Parathyroid adenoma (tissue), 2 donors: ENCODE data around the gene CEMIP.

Experiments used
- H2AFZ ChIP-seq: fragments of 300-600 bp; sonication (generic); one replicate; pipeline ENCODE4 v1.7.0; 2017; ENCODE audit warnings: antibody characterized with exemption, mild to moderate bottlenecking
- H3K27ac ChIP-seq: fragments of 300-600 bp; sonication (generic); one replicate; pipeline ENCODE4 v1.7.0; 2017
- H3K27me3 ChIP-seq: fragments of 300-600 bp; sonication (generic); one replicate; pipeline ENCODE4 v1.7.0; 2017; ENCODE audit warnings: low read length; ENCODE audit not compliant: control insufficient read depth, insufficient read depth
- H3K36me3 ChIP-seq: fragments of 300-600 bp; sonication (generic); one replicate; pipeline ENCODE4 v1.7.0; 2017; ENCODE audit warnings: low read length; ENCODE audit not compliant: control insufficient read depth, insufficient read depth
- H3K4me1 ChIP-seq: fragments of 300-600 bp; sonication (generic); one replicate; pipeline ENCODE4 v1.7.0; 2017; ENCODE audit warnings: control low read depth
- H3K4me2 ChIP-seq: fragments of 300-600 bp; sonication (generic); one replicate; pipeline ENCODE4 v1.7.0; 2017; ENCODE audit warnings: low read length
- H3K4me3 ChIP-seq: fragments of 300-600 bp; sonication (generic); one replicate; pipeline ENCODE4 v1.7.0; 2017; ENCODE audit warnings: low read depth, low read length
- H3K79me2 ChIP-seq: fragments of 300-600 bp; sonication (generic); one replicate; pipeline ENCODE4 v1.7.0; 2017; ENCODE audit warnings: control low read depth
- H3K9ac ChIP-seq: fragments of 300-600 bp; sonication (generic); one replicate; pipeline ENCODE4 v1.7.0; 2017; ENCODE audit warnings: mild to moderate bottlenecking
- H3K9me3 ChIP-seq: fragments of 300-600 bp; sonication (generic); one replicate; pipeline ENCODE4 v1.7.0; 2017; ENCODE audit warnings: low read length; ENCODE audit not compliant: control insufficient read depth
- TF ChIP-seq, protein P1 (sequence below): fragments of 300-600 bp; sonication (generic); IDR thresholded peaks from one replicate; pipeline ENCODE4 v1.7.0; 2017; ENCODE audit warnings: antibody characterized with exemption, mild to moderate bottlenecking
- donor health status: primary hyperparathyroidism.

The CEMIP gene

DNA sequence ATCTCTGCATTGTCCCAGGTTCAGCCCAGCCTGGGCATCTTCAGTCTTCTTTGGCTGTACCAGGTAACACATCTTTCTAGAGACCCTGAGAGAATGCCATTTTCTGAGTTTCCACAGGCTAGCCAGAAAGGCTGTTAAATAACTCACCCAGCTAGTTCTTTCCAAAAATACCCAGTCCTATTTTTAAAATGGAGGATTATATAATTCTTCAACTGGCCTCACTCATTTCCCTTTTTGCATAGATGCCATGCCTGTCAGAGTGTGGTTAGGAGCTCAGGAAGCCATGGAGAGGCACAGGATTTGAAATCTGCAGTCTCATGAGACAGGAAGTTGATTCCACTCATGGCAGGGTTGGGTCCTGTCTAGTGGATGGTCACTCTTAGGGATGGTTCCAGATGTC lies 39.8 kb downstream of the CEMIP start:
- TF ChIP-seq, protein P1, sequence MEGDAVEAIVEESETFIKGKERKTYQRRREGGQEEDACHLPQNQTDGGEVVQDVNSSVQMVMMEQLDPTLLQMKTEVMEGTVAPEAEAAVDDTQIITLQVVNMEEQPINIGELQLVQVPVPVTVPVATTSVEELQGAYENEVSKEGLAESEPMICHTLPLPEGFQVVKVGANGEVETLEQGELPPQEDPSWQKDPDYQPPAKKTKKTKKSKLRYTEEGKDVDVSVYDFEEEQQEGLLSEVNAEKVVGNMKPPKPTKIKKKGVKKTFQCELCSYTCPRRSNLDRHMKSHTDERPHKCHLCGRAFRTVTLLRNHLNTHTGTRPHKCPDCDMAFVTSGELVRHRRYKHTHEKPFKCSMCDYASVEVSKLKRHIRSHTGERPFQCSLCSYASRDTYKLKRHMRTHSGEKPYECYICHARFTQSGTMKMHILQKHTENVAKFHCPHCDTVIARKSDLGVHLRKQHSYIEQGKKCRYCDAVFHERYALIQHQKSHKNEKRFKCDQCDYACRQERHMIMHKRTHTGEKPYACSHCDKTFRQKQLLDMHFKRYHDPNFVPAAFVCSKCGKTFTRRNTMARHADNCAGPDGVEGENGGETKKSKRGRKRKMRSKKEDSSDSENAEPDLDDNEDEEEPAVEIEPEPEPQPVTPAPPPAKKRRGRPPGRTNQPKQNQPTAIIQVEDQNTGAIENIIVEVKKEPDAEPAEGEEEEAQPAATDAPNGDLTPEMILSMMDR, result no peak
- no peaks in the 10 kb centered on the region for H3K36me3 ChIP-seq
- no peaks in the 10 kb centered on the region for H3K27me3 ChIP-seq
- H3K79me2 ChIP-seq, result no peaks in the 10 kb centered on the region
- H3K4me1 ChIP-seq, result peaks cover 4% of the 10 kb centered on the region
- no peak overlapping the region for H3K9ac ChIP-seq
- no peak overlapping the region for H3K4me3 ChIP-seq
- H3K4me2 ChIP-seq, result no peak overlapping the region
- no peaks in the 10 kb centered on the region for H3K9me3 ChIP-seq
- no peak overlapping the region for H3K27ac ChIP-seq
- no peak overlapping the region for H2AFZ ChIP-seq

DNA sequence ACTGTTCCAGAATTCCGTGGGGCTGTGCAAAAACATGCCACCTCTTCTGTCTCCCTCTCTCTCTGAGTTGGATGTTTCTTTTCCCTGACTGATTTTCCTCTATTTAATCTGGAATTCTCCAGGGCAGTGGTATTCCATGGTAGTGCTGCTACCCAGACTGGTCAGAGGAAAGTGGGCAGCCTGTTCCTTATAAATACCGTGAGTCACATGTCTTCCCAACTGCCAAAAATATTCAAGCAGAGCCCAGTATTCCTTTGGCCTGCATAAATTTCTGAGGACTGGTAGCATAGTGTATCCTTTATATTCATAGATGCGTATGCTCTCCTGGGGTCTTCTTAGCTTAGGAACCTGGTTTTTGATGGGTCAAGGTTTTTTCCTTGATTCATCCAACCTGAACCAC lies 40.9 kb downstream of the CEMIP start:
- H3K9me3 ChIP-seq, result no peaks in the 10 kb centered on the region
- peaks cover 4% of the 10 kb centered on the region for H3K4me1 ChIP-seq
- H3K36me3 ChIP-seq, result no peaks in the 10 kb centered on the region
- H2AFZ ChIP-seq, result no peak overlapping the region
- no peaks in the 10 kb centered on the region for H3K27me3 ChIP-seq
- TF ChIP-seq, protein P1, result no peak
- no peak overlapping the region for H3K4me3 ChIP-seq
- no peaks in the 10 kb centered on the region for H3K79me2 ChIP-seq
- no peak overlapping the region for H3K4me2 ChIP-seq
- no peak overlapping the region for H3K9ac ChIP-seq
- no peak overlapping the region for H3K27ac ChIP-seq

DNA sequence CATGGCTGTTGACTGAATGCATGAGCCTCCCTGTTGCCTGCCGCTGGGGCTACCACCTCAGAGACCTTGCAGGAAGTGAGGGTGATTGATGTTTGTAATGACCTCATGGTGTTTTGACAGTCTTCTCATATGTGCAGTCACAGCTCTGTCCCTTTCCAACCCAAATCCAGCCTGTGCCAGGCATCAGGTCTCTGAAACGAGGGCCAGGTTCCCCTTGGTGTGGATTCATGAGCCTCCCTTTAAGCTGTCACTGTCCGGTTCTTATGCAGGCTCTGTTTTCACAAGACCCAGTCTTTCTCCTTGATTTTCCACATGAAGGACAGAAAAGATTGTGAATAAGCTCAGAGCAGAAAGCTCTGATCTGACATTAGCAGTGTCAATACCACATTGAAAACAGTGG lies 43.1 kb downstream of the CEMIP start:
- Histone ChIP-seq H2AFZ (no peak overlapping the region), H3K4me1 (peaks cover 5% of the 10 kb centered on the region), H3K27me3 (no peaks in the 10 kb centered on the region), H3K4me3 (no peak overlapping the region), H3K9me3 (no peaks in the 10 kb centered on the region), H3K27ac (no peak overlapping the region), H3K9ac (no peak overlapping the region), H3K4me2 (no peak overlapping the region), H3K36me3 (no peaks in the 10 kb centered on the region), H3K79me2 (no peaks in the 10 kb centered on the region)
- TF ChIP-seq, protein P1, result no peak

DNA sequence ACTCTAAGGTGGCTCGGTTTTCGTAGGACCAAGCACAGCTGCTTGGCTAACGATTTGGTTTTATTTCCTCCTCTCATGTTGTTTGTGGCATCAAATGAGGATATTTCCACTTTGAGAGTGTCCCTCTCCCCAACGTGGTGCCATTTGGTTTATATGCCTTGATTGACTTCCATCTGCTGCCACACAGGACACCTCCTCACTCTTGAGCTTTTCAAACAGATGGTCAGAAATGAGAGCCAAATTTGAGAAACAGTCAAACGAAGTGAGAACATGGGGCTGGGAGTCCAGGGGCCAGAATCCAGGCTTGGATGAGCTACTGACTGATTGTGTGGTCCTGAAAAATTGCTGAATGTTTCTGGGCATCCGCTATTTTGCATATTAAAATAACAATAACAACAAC lies 43.5 kb downstream of the CEMIP start:
- H3K9ac ChIP-seq, result no peak overlapping the region
- TF ChIP-seq, protein P1, result no peak

DNA sequence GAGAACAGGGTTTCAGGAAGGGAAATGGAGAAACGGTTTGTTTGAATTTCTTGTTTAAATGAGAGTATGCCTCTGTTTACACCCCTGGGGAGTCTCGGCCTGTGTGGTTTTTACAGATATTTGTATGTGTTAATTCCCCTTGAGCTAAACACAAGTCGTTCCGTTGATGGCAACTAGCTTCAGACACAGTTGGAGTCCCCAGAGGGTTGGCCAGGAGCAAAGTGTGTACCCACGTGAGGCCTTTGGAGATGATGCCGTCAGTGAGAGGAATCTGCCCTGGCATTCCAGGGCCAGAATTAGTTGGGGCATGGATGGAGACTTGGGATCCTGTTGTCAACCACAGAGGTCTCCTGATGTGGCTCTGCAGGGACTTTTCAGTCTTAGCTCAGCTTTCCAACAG lies 44.0 kb downstream of the CEMIP start:
- Histone ChIP-seq H2AFZ (no peak overlapping the region), H3K9me3 (no peaks in the 10 kb centered on the region), H3K9ac (no peak overlapping the region), H3K4me1 (peaks cover 5% of the 10 kb centered on the region), H3K36me3 (no peaks in the 10 kb centered on the region), H3K4me3 (no peak overlapping the region), H3K27me3 (no peaks in the 10 kb centered on the region), H3K4me2 (no peak overlapping the region), H3K79me2 (no peaks in the 10 kb centered on the region), H3K27ac (no peak overlapping the region)
- TF ChIP-seq, protein P1, result no peak

More for the DNA sequence above, 43.5 kb downstream of the CEMIP start:
- H3K27me3 ChIP-seq, result no peaks in the 10 kb centered on the region
- no peaks in the 10 kb centered on the region for H3K79me2 ChIP-seq
- no peak overlapping the region for H3K4me3 ChIP-seq
- H3K9me3 ChIP-seq, result no peaks in the 10 kb centered on the region
- no peaks in the 10 kb centered on the region for H3K36me3 ChIP-seq
- H3K4me2 ChIP-seq, result no peak overlapping the region
- no peak overlapping the region for H3K27ac ChIP-seq
- peaks cover 5% of the 10 kb centered on the region for H3K4me1 ChIP-seq
- no peak overlapping the region for H2AFZ ChIP-seq
